22Rv1 (cell line): ENCODE results near the gene RPP25L.

Experiments used
- H3K27ac ChIP-seq: fragments of 450-650 bp; 2 replicates; pipeline ENCODE4 v1.5.1; 2017
- ZFX ChIP-seq: fragments of 450-650 bp; IDR thresholded peaks from 2 replicates; pipeline ENCODE4 v1.6.1; 2017; ENCODE audit warnings: antibody characterized with exemption, borderline replicate concordance
- TF ChIP-seq, protein P1 (sequence below): fragments of 450-650 bp; IDR thresholded peaks from 2 replicates; pipeline ENCODE4 v1.5.1; 2017; ENCODE audit warnings: mild to moderate bottlenecking

RPP25L gene

GRCh38 chr9:34568133-34568532, 43.8 kb downstream of the RPP25L start:
- H3K27ac ChIP-seq = no peak overlapping the region
- TF ChIP-seq ZFX = no peak
- TF ChIP-seq, protein P1, sequence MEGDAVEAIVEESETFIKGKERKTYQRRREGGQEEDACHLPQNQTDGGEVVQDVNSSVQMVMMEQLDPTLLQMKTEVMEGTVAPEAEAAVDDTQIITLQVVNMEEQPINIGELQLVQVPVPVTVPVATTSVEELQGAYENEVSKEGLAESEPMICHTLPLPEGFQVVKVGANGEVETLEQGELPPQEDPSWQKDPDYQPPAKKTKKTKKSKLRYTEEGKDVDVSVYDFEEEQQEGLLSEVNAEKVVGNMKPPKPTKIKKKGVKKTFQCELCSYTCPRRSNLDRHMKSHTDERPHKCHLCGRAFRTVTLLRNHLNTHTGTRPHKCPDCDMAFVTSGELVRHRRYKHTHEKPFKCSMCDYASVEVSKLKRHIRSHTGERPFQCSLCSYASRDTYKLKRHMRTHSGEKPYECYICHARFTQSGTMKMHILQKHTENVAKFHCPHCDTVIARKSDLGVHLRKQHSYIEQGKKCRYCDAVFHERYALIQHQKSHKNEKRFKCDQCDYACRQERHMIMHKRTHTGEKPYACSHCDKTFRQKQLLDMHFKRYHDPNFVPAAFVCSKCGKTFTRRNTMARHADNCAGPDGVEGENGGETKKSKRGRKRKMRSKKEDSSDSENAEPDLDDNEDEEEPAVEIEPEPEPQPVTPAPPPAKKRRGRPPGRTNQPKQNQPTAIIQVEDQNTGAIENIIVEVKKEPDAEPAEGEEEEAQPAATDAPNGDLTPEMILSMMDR = no peak

DNA sequence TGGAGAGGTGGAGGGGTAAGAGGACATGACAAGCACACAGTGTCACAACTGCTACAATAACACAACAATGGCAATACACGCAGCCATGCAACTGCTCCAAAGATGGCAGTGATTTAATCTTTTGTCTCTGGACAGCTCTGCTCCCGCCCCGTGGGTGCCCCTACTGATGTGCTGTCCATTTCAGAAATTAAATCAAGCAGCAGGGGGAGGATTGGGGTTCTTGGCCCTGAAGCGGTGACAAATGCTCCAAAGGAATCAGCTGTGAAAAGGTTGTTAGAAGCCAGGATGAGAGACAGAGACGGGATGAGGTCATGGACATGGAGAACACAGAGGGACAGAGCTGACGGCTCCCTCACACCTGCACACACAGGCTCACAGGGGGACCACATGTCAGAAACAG, 44.9 kb downstream of the RPP25L start:
- H3K27ac ChIP-seq = no peak overlapping the region
- TF ChIP-seq ZFX = no peak
- TF ChIP-seq, protein P1 = no peak

- TF ChIP-seq, protein P1 = no peak
- no peak for TF ChIP-seq ZFX
- H3K27ac ChIP-seq = no peak overlapping the region
Observed at GRCh38 chr9:34566322-34566721, 45.6 kb downstream of the RPP25L start.

DNA sequence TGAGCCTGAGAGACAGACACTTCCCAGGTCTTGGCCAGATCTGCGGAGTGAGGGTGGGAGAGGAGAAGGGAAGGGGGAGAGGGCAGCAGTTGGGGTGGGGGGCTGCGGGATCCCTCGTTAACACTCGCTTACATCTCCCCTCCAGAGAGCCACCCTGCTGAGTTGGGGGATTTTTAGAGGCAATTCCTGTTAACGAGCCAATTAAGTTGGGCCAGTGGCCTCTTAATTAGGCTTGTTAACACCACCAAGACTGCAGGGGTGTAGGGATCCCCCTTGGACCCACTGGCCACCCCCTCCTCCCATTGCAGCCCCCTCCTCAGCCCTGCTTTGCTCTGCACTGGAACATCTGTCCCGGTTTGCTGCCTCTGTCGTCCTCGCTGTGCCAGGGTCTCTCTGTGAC, 46.0 kb downstream of the RPP25L start:
- no peak overlapping the region for H3K27ac ChIP-seq
- no peak for TF ChIP-seq ZFX
- TF ChIP-seq, protein P1 = no peak

DNA sequence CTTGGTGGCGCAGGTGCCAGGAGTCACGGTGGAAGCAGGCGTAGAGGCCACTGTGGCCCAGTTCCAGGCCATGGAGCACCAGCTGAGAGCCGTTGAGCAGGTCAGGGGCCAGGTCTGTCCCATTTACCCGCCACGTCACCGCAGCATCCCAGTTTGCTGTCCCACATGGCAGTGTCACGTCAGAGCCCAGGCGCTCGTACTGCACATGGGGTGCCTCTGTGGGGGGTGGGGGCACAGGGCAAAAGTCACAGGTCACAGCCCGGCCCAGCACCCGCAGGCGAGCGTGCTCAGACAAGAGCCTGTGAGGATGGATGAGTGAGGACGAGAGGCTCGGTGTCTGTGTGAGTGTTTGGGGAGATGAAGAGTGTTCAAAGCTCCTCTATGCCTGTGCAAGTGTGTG, 47.3 kb downstream of the RPP25L start:
- TF ChIP-seq, protein P1 = no peak
- TF ChIP-seq ZFX = no peak
- no peak overlapping the region for H3K27ac ChIP-seq

- TF ChIP-seq, protein P1 = no peak
- TF ChIP-seq ZFX = no peak
- no peak overlapping the region for H3K27ac ChIP-seq
Observed at GRCh38 chr9:34563262-34563661, 48.6 kb downstream of the RPP25L start.

DNA sequence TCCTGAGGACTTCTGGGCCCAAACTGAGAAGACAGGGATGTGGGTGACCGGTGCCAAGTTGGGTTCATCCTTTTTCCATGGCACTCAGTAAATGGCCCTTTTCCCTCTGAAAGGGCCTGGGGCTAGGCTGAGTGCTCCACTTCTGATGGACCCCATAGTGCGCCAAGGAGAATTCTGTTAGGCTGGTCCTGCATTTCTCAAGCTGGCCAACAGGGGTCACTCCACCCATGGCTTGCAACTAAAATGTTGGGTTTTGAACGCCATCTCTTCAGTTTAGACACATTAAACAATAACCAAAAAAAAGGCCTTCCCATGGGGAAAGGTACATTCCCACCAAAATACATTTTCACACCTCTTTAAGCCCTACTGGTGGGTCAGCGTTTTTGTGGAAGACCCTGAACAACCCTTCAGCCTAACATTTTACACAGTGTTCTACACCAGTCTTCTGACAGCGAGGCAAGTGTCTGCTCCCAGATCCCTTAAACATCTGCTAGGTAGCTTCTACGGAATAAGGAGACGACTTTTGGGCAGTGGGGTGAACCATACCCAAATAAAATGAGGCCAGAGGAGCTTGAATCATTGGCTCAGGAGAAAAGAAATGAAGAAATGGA, 49.7 kb downstream of the RPP25L start:
- H3K27ac ChIP-seq = no peak overlapping the region
- TF ChIP-seq ZFX = no peak
- TF ChIP-seq, protein P1 = peak; percentile 85
